ENCODE measurements around the gene SCGB1A1.

GRCh38 chr11:62419943-62420342 lies 1.1 kb downstream of the SCGB1A1 start:
- TF ChIP-seq, protein P1, sequence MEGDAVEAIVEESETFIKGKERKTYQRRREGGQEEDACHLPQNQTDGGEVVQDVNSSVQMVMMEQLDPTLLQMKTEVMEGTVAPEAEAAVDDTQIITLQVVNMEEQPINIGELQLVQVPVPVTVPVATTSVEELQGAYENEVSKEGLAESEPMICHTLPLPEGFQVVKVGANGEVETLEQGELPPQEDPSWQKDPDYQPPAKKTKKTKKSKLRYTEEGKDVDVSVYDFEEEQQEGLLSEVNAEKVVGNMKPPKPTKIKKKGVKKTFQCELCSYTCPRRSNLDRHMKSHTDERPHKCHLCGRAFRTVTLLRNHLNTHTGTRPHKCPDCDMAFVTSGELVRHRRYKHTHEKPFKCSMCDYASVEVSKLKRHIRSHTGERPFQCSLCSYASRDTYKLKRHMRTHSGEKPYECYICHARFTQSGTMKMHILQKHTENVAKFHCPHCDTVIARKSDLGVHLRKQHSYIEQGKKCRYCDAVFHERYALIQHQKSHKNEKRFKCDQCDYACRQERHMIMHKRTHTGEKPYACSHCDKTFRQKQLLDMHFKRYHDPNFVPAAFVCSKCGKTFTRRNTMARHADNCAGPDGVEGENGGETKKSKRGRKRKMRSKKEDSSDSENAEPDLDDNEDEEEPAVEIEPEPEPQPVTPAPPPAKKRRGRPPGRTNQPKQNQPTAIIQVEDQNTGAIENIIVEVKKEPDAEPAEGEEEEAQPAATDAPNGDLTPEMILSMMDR (IDR thresholded peaks at IDR 0.05): no peak
- no peak for TF ChIP-seq POLR2A (IDR thresholded peaks at IDR 0.05)
- TF ChIP-seq POLR2AphosphoS5 (IDR thresholded peaks at IDR 0.05): no peak
- TF ChIP-seq EP300 (IDR thresholded peaks at IDR 0.05): no peak
